ENCODE data around the gene HOXC11.

Gene HOXC11

DNA sequence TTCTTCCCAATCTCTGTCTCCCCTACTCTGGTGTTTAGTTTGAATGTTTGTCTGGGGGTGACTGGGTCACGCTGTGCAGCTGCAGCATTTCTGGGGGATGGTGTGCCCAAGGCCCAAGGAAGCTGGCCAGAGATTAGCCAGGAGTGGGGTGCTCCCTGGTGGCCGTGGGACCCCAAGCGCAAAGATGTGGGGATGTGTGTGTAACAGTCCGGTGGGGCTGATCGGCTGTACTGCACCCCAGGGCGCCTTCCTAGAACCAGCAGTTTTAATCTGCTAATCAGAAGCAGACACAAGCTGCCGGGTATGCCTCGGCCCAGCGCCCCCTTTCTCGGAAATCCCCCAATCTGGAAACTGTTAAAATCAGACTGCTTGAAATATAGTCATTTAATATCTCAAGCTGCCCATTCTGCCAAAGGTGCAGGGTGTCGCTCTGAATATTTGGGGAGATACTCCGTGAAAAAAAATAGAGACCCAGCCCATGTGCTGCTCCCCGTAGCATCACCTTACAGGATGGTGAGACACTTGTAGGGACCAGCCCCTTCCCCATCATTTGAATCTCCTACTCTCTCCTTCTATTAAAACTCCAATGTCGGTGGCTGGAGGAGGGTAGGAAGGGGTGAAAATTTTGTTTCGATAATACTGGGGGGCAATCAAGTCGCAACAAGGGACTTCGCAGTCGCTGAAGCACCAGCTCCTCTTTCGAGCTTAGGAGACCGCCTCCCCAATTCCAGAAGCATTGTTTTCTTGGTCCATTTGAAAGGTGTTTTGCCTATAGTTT, 31.3 kb downstream of the HOXC11 start:
- intact Hi-C loops (cut with DNase I; ENCODE audit: low total_unique reads), result no loop called here
- H3K27me3 ChIP-seq, result no peaks in the 10 kb centered on the region

DNA sequence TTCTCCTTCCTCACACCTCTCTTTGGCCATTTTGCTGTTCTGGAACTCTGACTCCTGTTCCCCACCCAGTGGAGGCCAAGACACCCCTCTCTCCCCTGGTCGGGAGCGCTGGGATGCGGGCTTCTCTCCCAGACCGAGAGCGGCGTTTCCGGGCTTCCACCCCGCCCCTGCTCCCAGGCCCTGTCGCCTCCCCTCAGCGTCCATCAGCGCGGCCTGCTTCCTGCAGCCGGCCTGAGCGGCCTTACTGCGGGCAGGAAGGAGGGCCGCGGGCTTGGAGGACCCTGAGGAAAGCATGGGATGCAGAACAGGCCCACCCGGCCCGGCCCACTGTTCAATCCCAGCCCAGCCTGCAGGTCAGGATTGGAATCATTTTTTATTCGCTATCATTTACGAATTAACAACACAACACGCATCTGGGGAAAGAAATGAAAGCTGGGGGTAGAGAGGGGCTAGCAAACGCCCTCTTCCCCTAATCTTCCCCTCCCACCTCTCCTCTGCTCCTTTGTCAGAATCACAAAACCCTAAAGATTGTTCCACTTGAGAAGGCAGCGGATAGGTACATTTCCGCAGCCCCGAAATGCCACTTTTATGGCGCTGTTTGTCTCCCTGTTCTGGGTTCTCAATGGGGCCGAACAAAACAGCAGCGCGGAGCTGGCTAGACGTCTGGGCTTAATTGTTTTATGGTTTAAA, 32.1 kb downstream of the HOXC11 start:
- intact Hi-C loops (cut with DNase I; ENCODE audit: low total_unique reads), result loop anchor here (5.0 kb wide), 1 partner anchor 187 kb away; no protein-coding TSS in a partner anchor
- Histone ChIP-seq H3K27me3 (no peaks in the 10 kb centered on the region), H3K9me3 (no peaks in the 10 kb centered on the region), H3K27ac (peak overlapping the region; percentile 66 to 93), H3K4me3 (peak overlapping the region; percentile 37 to 64), H3K4me1 (peaks cover 0 to 85% (median 65%) of the 10 kb centered on the region in 4 donors), H3K36me3 (no peaks in the 10 kb centered on the region)
- no peak for DNase-seq
- TF ChIP-seq, protein P1, sequence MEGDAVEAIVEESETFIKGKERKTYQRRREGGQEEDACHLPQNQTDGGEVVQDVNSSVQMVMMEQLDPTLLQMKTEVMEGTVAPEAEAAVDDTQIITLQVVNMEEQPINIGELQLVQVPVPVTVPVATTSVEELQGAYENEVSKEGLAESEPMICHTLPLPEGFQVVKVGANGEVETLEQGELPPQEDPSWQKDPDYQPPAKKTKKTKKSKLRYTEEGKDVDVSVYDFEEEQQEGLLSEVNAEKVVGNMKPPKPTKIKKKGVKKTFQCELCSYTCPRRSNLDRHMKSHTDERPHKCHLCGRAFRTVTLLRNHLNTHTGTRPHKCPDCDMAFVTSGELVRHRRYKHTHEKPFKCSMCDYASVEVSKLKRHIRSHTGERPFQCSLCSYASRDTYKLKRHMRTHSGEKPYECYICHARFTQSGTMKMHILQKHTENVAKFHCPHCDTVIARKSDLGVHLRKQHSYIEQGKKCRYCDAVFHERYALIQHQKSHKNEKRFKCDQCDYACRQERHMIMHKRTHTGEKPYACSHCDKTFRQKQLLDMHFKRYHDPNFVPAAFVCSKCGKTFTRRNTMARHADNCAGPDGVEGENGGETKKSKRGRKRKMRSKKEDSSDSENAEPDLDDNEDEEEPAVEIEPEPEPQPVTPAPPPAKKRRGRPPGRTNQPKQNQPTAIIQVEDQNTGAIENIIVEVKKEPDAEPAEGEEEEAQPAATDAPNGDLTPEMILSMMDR (IDR thresholded peaks at IDR 0.05), result no peak

More for the DNA sequence above, 31.3 kb downstream of the HOXC11 start:
- Histone ChIP-seq H3K36me3 (no peaks in the 10 kb centered on the region), H3K4me3 (peak overlapping the region; percentile 37 to 64), H3K9me3 (no peaks in the 10 kb centered on the region), H3K4me1 (peaks cover 0 to 78% (median 59%) of the 10 kb centered on the region in 4 donors), H3K27ac (peak overlapping the region; percentile 66 to 93)
- no peak for DNase-seq
- TF ChIP-seq, protein P1 (IDR thresholded peaks at IDR 0.05), result no peak

- intact Hi-C loops (cut with DNase I; ENCODE audit: low total_unique reads), result loop anchor here (5.0 kb wide), 1 partner anchor 187 kb away; no protein-coding TSS in a partner anchor
- peaks cover 0 to 89% (median 65%) of the 10 kb centered on the region in 4 donors for H3K4me1 ChIP-seq
Measured at GRCh38 chr12:54005531-54005852, 32.6 kb downstream of the HOXC11 start.

DNA sequence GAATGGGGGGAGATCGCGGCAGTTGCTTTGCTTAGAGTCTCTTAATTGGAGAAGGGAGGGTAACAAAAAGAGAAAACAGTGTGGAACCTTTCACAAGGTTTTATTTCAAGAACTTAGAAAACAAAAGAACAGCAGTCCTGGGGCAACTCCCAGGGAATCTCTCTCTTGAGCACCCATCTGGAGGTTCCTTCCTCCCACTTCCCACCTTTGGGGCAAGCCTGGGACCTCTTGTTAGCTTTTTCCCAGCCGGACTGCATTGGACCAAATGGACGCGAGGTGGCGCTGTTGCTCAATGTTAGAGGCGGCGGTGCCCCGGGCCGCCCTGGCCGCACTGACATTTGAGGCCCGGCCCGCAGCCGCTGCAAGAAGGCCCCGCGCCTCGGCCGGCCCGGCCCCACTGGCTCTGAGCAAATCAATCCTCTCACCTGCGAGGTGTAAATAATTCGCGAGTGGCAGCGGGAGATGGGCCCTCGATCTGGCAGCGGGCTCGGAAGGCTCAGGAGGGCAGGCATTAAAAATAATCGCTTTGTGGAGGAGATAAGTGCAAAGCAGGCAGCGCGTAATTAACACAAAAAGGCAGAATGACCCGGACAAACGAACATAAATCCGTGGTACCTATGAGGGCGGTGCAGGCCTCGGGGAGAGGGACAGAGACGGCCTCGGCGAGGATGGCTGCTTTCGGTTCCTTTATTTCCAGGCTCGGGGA, 33.1 kb downstream of the HOXC11 start:
- TF ChIP-seq, protein P1 (IDR thresholded peaks at IDR 0.05), result peak; percentile 90 to 98
- peaks cover 0 to 89% (median 62%) of the 10 kb centered on the region in 4 donors for H3K4me1 ChIP-seq
- intact Hi-C loops (cut with DNase I; ENCODE audit: low total_unique reads), result loop anchor here (5.0 kb wide), 1 partner anchor 186 kb away; no protein-coding TSS in a partner anchor
- H3K27me3 ChIP-seq, result no peaks in the 10 kb centered on the region
- H3K27ac ChIP-seq, result peak overlapping the region; percentile 66 to 93
- no peaks in the 10 kb centered on the region for H3K36me3 ChIP-seq
- DNase-seq, result peak; percentile 91
- no peaks in the 10 kb centered on the region for H3K9me3 ChIP-seq
- peak overlapping the region; percentile 37 to 64 for H3K4me3 ChIP-seq

More at GRCh38 chr12:54005531-54005852, 32.6 kb downstream of the HOXC11 start:
- no peaks in the 10 kb centered on the region for H3K36me3 ChIP-seq
- H3K4me3 ChIP-seq, result peak overlapping the region; percentile 37 to 64
- TF ChIP-seq, protein P1 (IDR thresholded peaks at IDR 0.05), result no peak
- DNase-seq, result no peak
- no peaks in the 10 kb centered on the region for H3K9me3 ChIP-seq
- peak overlapping the region; percentile 66 to 93 for H3K27ac ChIP-seq
- no peaks in the 10 kb centered on the region for H3K27me3 ChIP-seq

DNA sequence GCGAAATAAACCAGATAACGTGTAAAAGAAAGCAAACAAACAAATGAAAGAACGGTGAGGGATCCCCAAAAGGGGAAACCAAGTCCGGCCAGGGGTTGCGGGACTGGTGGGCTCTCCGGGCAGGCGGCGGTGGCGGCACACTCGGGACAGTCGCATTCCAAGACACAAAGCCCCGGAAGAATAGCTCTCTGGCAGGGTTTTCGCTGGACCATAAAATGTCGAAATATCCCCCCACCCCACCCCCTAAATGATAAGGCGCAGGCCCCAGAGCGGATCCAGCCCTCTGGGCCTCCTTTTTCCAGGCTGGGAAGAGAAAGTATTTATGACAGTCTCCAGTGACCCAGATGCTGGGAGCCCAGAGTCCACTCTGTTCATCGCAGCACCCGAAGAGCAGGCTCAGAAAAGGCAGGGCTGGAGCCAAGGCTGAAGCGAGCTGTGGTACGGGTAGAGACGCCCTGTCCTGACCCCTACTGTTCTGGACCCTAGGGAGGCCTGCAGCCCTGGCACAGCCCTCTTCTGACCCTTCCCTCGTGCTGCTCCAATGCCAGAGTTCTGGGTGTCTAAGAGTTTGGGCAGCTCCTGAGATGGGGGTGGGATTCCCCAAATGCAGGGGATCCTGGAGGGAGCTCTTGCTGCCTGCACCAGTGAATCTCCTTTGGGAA, 33.8 kb downstream of the HOXC11 start:
- H3K27ac ChIP-seq, result peak overlapping the region; percentile 66 to 93
- peaks cover 0 to 85% (median 57%) of the 10 kb centered on the region in 4 donors for H3K4me1 ChIP-seq
- TF ChIP-seq, protein P1 (IDR thresholded peaks at IDR 0.05), result no peak
- no peak for DNase-seq
- no peaks in the 10 kb centered on the region for H3K36me3 ChIP-seq
- H3K27me3 ChIP-seq, result no peaks in the 10 kb centered on the region
- peak overlapping the region; percentile 37 to 64 for H3K4me3 ChIP-seq
- intact Hi-C loops (cut with DNase I; ENCODE audit: low total_unique reads), result loop anchor here (5.0 kb wide), 1 partner anchor 186 kb away; no protein-coding TSS in a partner anchor
- no peaks in the 10 kb centered on the region for H3K9me3 ChIP-seq

Measured in tibial artery (tissue), 4 donors.